Ectodermal cell (in vitro differentiated cells): ENCODE results near the gene MBD5. TPM values are rescaled to one million over a fixed set of nuclear protein-coding genes. Genes with fewer than 3 reads are reported as not detected.
A peak's percentile ranks its signal among the peaks of the same experiment; 100 is the strongest.
"Not testable (repeated sequence)": the region's sequence is repeated elsewhere in the genome, so short reads cannot be mapped to it uniquely, and the experiment has no call there.

Experiments
- H3K27ac ChIP-seq: 2 replicates; pipeline ENCODE4 v1.7.0; 2013; ENCODE audit warnings: mild to moderate bottlenecking, low read depth, low read length; ENCODE audit not compliant: insufficient read depth, poor library complexity, severe bottlenecking
- H3K27me3 ChIP-seq: 2 replicates; pipeline ENCODE4 v1.7.0; 2013; ENCODE audit warnings: mild to moderate bottlenecking, low read length; ENCODE audit not compliant: insufficient read depth, control insufficient read depth, poor library complexity, severe bottlenecking
- H3K36me3 ChIP-seq: one replicate; pipeline ENCODE4 v1.7.0; 2013; ENCODE audit warnings: low read length; ENCODE audit not compliant: control insufficient read depth, insufficient read depth
- H3K4me1 ChIP-seq: one replicate; pipeline ENCODE4 v1.7.0; 2013; ENCODE audit warnings: low read length; ENCODE audit not compliant: control insufficient read depth, insufficient read depth
- H3K4me3 ChIP-seq: 2 replicates; pipeline ENCODE4 v1.7.0; 2013; ENCODE audit warnings: low read depth, low read length, control low read depth; ENCODE audit not compliant: insufficient read depth
- H3K9me3 ChIP-seq: 2 replicates; pipeline ENCODE4 v1.7.0; 2013; ENCODE audit warnings: mild to moderate bottlenecking, low read length, moderate library complexity; ENCODE audit not compliant: control insufficient read depth
- WGBS, 2 experiments: methylation state at CpG; one replicate each; pipeline ENCODE4 v1.1.7; 2013; ENCODE audit warnings: missing lambda C conversion rate in 2 of 2; 5-methylcytosine and 5-hydroxymethylcytosine counted together
- polyA plus RNA-seq, 4 experiments: library from polyadenylated mRNA; stranded (reverse); fragments of 50-300 nt; gene quantifications; one replicate each; pipeline ENCODE4 v1.2.3, GENCODE V29; 2013

The MBD5 gene
- polyA plus RNA-seq (2013, experiment 1 of 4) = 30.9 TPM
- polyA plus RNA-seq (2013, experiment 2 of 4) = 30.7 TPM
- polyA plus RNA-seq (2013, experiment 3 of 4) = 20.6 TPM
- 33.4 TPM for polyA plus RNA-seq (2013, experiment 4 of 4)

GRCh38 chr2:148021059-148021861 is at the start of gene MBD5:
Gene MBD5 (plus strand): TSS chr2:148021091.
- H3K9me3 ChIP-seq = no peaks in the 10 kb centered on the region
- no peaks in the 10 kb centered on the region for H3K27me3 ChIP-seq
- H3K36me3 ChIP-seq = no peaks in the 10 kb centered on the region
- H3K4me1 ChIP-seq = peaks cover 4% of the 10 kb centered on the region
- H3K4me3 ChIP-seq = peak within 1 kb of the TSS; percentile 75
- 0% methylated on average over 3 to 10 of the region's 11 CpGs for WGBS, 2 experiments
- H3K27ac ChIP-seq = peak within 1 kb of the TSS; percentile 89

- no peaks in the 10 kb centered on the region for H3K36me3 ChIP-seq
- 96 to 100% methylated on average over 1 to 2 of the region's 2 CpGs for WGBS, 2 experiments
- H3K27me3 ChIP-seq = no peaks in the 10 kb centered on the region
- no peaks in the 10 kb centered on the region for H3K9me3 ChIP-seq
- H3K4me1 ChIP-seq = no peaks in the 10 kb centered on the region
- no peak overlapping the region for H3K27ac ChIP-seq
- no peak overlapping the region for H3K4me3 ChIP-seq
Measured at GRCh38 chr2:147976102-147976501, 44.8 kb upstream of the MBD5 start.

GRCh38 chr2:147977679-147978078 is 43.2 kb upstream of the MBD5 start:
- 93 to 98% methylated on average over 3 of the region's 3 CpGs for WGBS, 2 experiments
- H3K27ac ChIP-seq = no peak overlapping the region
- no peaks in the 10 kb centered on the region for H3K36me3 ChIP-seq

GRCh38 chr2:147980940-147981528 is 39.9 kb upstream of the MBD5 start:
- Histone ChIP-seq H3K4me3 (no peak overlapping the region), H3K9me3 (no peaks in the 10 kb centered on the region), H3K36me3 (no peaks in the 10 kb centered on the region), H3K27me3 (no peaks in the 10 kb centered on the region), H3K27ac (no peak overlapping the region), H3K4me1 (no peaks in the 10 kb centered on the region)
- 93 to 100% methylated on average over 2 to 4 of the region's 5 CpGs for WGBS, 2 experiments

More at GRCh38 chr2:147977679-147978078, 43.2 kb upstream of the MBD5 start:
- no peaks in the 10 kb centered on the region for H3K27me3 ChIP-seq
- H3K4me3 ChIP-seq = no peak overlapping the region
- H3K9me3 ChIP-seq = no peaks in the 10 kb centered on the region
- H3K4me1 ChIP-seq = no peaks in the 10 kb centered on the region

- Histone ChIP-seq H3K4me1 (no peaks in the 10 kb centered on the region), H3K27me3 (no peaks in the 10 kb centered on the region), H3K9me3 (no peaks in the 10 kb centered on the region), H3K27ac (no peak overlapping the region), H3K4me3 (no peak overlapping the region), H3K36me3 (no peaks in the 10 kb centered on the region)
- WGBS, 2 experiments = 60 to 92% methylated on average over 2 of the region's 3 CpGs
Measured at GRCh38 chr2:147989102-147989501, 31.8 kb upstream of the MBD5 start.

GRCh38 chr2:147989809-147990403 is 31.0 kb upstream of the MBD5 start:
- 86 to 89% methylated on average over 3 to 4 of the region's 4 CpGs for WGBS, 2 experiments
- H3K27ac ChIP-seq = no peak overlapping the region
- no peaks in the 10 kb centered on the region for H3K9me3 ChIP-seq
- H3K4me1 ChIP-seq = no peaks in the 10 kb centered on the region
- no peaks in the 10 kb centered on the region for H3K27me3 ChIP-seq
- H3K36me3 ChIP-seq = no peaks in the 10 kb centered on the region
- H3K4me3 ChIP-seq = no peak overlapping the region

GRCh38 chr2:147994965-147995364 is 25.9 kb upstream of the MBD5 start:
- H3K4me3 ChIP-seq, H3K27me3 ChIP-seq, H3K27ac ChIP-seq, H3K4me1 ChIP-seq, H3K9me3 ChIP-seq: not testable (repeated sequence)
- 86 to 88% methylated on average over 7 of the region's 7 CpGs for WGBS, 2 experiments
- H3K36me3 ChIP-seq = peaks cover 14% of the 10 kb centered on the region

- H3K27me3 ChIP-seq = no peaks in the 10 kb centered on the region
Measured at GRCh38 chr2:147996828-147997227, 24.1 kb upstream of the MBD5 start.

GRCh38 chr2:147998203-147998602 is 22.7 kb upstream of the MBD5 start:
- Histone ChIP-seq H3K4me3 (no peak overlapping the region), H3K36me3 (peaks cover 14% of the 10 kb centered on the region), H3K9me3 (no peaks in the 10 kb centered on the region), H3K27me3 (no peaks in the 10 kb centered on the region), H3K4me1 (peaks cover 6% of the 10 kb centered on the region), H3K27ac (no peak overlapping the region)
- WGBS, 2 experiments = 94% methylated on average over 4 of the region's 4 CpGs

More at GRCh38 chr2:147996828-147997227, 24.1 kb upstream of the MBD5 start:
- H3K4me3 ChIP-seq = no peak overlapping the region
- H3K4me1 ChIP-seq = peaks cover 6% of the 10 kb centered on the region
- no peak overlapping the region for H3K27ac ChIP-seq
- H3K9me3 ChIP-seq = no peaks in the 10 kb centered on the region
- H3K36me3 ChIP-seq = peaks cover 14% of the 10 kb centered on the region

GRCh38 chr2:147999126-147999525 is 21.8 kb upstream of the MBD5 start:
- H3K27me3 ChIP-seq = no peaks in the 10 kb centered on the region
- no peak overlapping the region for H3K27ac ChIP-seq
- 74 to 80% methylated on average over 1 of the region's 2 CpGs for WGBS, 2 experiments
- no peak overlapping the region for H3K4me3 ChIP-seq
- peaks cover 14% of the 10 kb centered on the region for H3K36me3 ChIP-seq
- no peaks in the 10 kb centered on the region for H3K9me3 ChIP-seq
- H3K4me1 ChIP-seq = peaks cover 6% of the 10 kb centered on the region
